Measurements from ENCODE around the gene LCE5A. TPM values are rescaled to one million over a fixed set of nuclear protein-coding genes. Genes with fewer than 3 reads are reported as not detected.
"Not testable (repeated sequence)": the region's sequence is repeated elsewhere in the genome, so short reads cannot be mapped to it uniquely, and the experiment has no call there.

Gene LCE5A
- total and polyA plus RNA-seq, 4 donors = not detected

DNA sequence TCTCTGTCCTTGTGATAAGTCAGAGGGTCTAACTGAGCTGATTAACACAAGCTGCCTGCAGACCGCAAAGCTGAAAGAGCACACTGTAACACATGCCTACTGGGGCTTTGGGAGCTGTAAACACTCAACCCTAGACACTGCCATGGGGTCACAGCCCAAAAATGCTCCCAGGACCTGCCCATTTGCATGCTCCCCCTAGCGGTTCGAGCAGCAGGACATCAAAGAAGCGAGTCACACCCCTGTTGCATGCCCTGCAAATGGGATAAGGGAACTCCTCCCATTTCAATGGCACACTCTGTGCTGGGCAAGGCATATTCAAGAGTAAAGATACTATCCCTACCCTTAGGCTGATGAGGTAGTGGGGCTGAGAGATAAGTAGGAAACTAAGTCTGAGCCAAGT is 33.2 kb downstream of the LCE5A start:
- Histone ChIP-seq H3K4me3 (ENCODE audit: low read depth in 1 of 3, low read length in 3 of 3) (no peak overlapping the region), H3K9me3 (ENCODE audit: control insufficient read depth in 4 of 4, low read length in 3 of 4) (no peaks in the 10 kb centered on the region), H3K9ac (ENCODE audit: low read depth in 1 of 2, low read length in 2 of 2) (no peak overlapping the region), H3K4me1 (ENCODE audit: control insufficient read depth in 4 of 4, insufficient read depth in 4 of 4, low read length in 3 of 4) (no peaks in the 10 kb centered on the region), H3K27me3 (ENCODE audit: control insufficient read depth in 4 of 4, insufficient read depth in 4 of 4, low read length in 3 of 4) (no peaks in the 10 kb centered on the region), H3K36me3 (ENCODE audit: control insufficient read depth in 4 of 4, insufficient read depth in 3 of 4, low read depth in 1 of 4, low read length in 3 of 4) (no peaks in the 10 kb centered on the region), H3K27ac (ENCODE audit: low read depth in 1 of 2, low read length in 2 of 2) (no peak overlapping the region)
- TF ChIP-seq YY1 (IDR thresholded peaks at IDR 0.05) (no peak), CTCF (IDR thresholded peaks at IDR 0.05; ENCODE audit: low read depth, low read length, missing input control) (no peak)
- DNase-seq (ENCODE audit: low spot score) = no peak
- WGBS = 43% methylated on average over 4 of the region's 4 CpGs

GRCh38 chr1:152546704-152547103 is 36.1 kb downstream of the LCE5A start:
- no peaks in the 10 kb centered on the region for H3K36me3 ChIP-seq (ENCODE audit: control insufficient read depth in 4 of 4, insufficient read depth in 3 of 4, low read depth in 1 of 4, low read length in 3 of 4)
- H3K27ac ChIP-seq (ENCODE audit: low read depth in 1 of 2, low read length in 2 of 2) = no peak overlapping the region
- H3K4me1 ChIP-seq (ENCODE audit: control insufficient read depth in 4 of 4, insufficient read depth in 4 of 4, low read length in 3 of 4) = no peaks in the 10 kb centered on the region
- no peak for DNase-seq (ENCODE audit: low spot score)
- H3K9ac ChIP-seq (ENCODE audit: low read depth in 1 of 2, low read length in 2 of 2) = no peak overlapping the region
- H3K27me3 ChIP-seq (ENCODE audit: control insufficient read depth in 4 of 4, insufficient read depth in 4 of 4, low read length in 3 of 4) = no peaks in the 10 kb centered on the region
- H3K9me3 ChIP-seq (ENCODE audit: control insufficient read depth in 4 of 4, low read length in 3 of 4) = no peaks in the 10 kb centered on the region
- TF ChIP-seq HNF4G (IDR thresholded peaks at IDR 0.05) (no peak), FOXA2 (IDR thresholded peaks at IDR 0.05) (no peak)
- WGBS = 44% methylated on average over 1 of the region's 1 CpG
- H3K4me3 ChIP-seq (ENCODE audit: low read depth in 1 of 3, low read length in 3 of 3) = no peak overlapping the region

- not testable (repeated sequence) for H3K27ac ChIP-seq (ENCODE audit: low read depth in 1 of 2, low read length in 2 of 2); DNase-seq (ENCODE audit: low spot score); H3K27me3 ChIP-seq (ENCODE audit: control insufficient read depth in 4 of 4, insufficient read depth in 4 of 4, low read length in 3 of 4); H3K9me3 ChIP-seq (ENCODE audit: control insufficient read depth in 4 of 4, low read length in 3 of 4); H3K4me1 ChIP-seq (ENCODE audit: control insufficient read depth in 4 of 4, insufficient read depth in 4 of 4, low read length in 3 of 4); H3K4me3 ChIP-seq (ENCODE audit: low read depth in 1 of 3, low read length in 3 of 3); H3K9ac ChIP-seq (ENCODE audit: low read depth in 1 of 2, low read length in 2 of 2); H3K36me3 ChIP-seq (ENCODE audit: control insufficient read depth in 4 of 4, insufficient read depth in 3 of 4, low read depth in 1 of 4, low read length in 3 of 4)
- WGBS = 67% methylated on average over 1 of the region's 1 CpG
Observed at GRCh38 chr1:152548358-152548757, 37.8 kb downstream of the LCE5A start.

Other genes with a start within 250 kb of the LCE5A start
- gene FLG, start 185.6 kb upstream of the LCE5A start, total RNA-seq = under 1 TPM in 1 of 2 donors, not detected in 1; under 0.01 TPM
- under 1 TPM; under 0.01 to 0.06 TPM for gene FLG, start 185.6 kb upstream of the LCE5A start, polyA plus RNA-seq
- not detected for gene FLG2, start 150.8 kb upstream of the LCE5A start, total RNA-seq
- gene FLG2, start 150.8 kb upstream of the LCE5A start, polyA plus RNA-seq = not detected
- gene CRNN, start 96.5 kb upstream of the LCE5A start, total RNA-seq = under 1 TPM in 1 of 2 donors, not detected in 1; 0.05 TPM
- gene CRNN, start 96.5 kb upstream of the LCE5A start, polyA plus RNA-seq = under 1 TPM in 1 of 2 donors, not detected in 1; 0.22 TPM
- gene CRCT1, start 3.7 kb downstream of the LCE5A start, total RNA-seq = not detected
- gene CRCT1, start 3.7 kb downstream of the LCE5A start, polyA plus RNA-seq = not detected
- gene LCE3E, start 56.0 kb downstream of the LCE5A start, total RNA-seq = not detected
- gene LCE3E, start 56.0 kb downstream of the LCE5A start, polyA plus RNA-seq = not detected
- not detected for gene LCE3D, start 69.7 kb downstream of the LCE5A start, total RNA-seq
- not detected for gene LCE3D, start 69.7 kb downstream of the LCE5A start, polyA plus RNA-seq
- gene LCE3C, start 89.4 kb downstream of the LCE5A start, total RNA-seq = not detected
- gene LCE3C, start 89.4 kb downstream of the LCE5A start, polyA plus RNA-seq = not detected
- not detected for gene LCE3B, start 103.0 kb downstream of the LCE5A start, total RNA-seq
- gene LCE3B, start 103.0 kb downstream of the LCE5A start, polyA plus RNA-seq = not detected
- not detected for gene LCE3A, start 112.3 kb downstream of the LCE5A start, total RNA-seq
- not detected for gene LCE3A, start 112.3 kb downstream of the LCE5A start, polyA plus RNA-seq
- not detected for gene LCE2D, start 152.6 kb downstream of the LCE5A start, total RNA-seq
- gene LCE2D, start 152.6 kb downstream of the LCE5A start, polyA plus RNA-seq = not detected
- not detected for gene LCE2C, start 164.5 kb downstream of the LCE5A start, total RNA-seq
- gene LCE2C, start 164.5 kb downstream of the LCE5A start, polyA plus RNA-seq = not detected
- gene LCE2B, start 175.3 kb downstream of the LCE5A start, total RNA-seq = not detected
- gene LCE2B, start 175.3 kb downstream of the LCE5A start, polyA plus RNA-seq = not detected
- not detected for gene LCE2A, start 187.5 kb downstream of the LCE5A start, total RNA-seq
- gene LCE2A, start 187.5 kb downstream of the LCE5A start, polyA plus RNA-seq = not detected
- not detected for gene LCE4A, start 197.4 kb downstream of the LCE5A start, total RNA-seq
- not detected for gene LCE4A, start 197.4 kb downstream of the LCE5A start, polyA plus RNA-seq
- not detected for gene KPRP, start 247.2 kb downstream of the LCE5A start, total RNA-seq
- gene KPRP, start 247.2 kb downstream of the LCE5A start, polyA plus RNA-seq = not detected